Hepatocyte (in vitro differentiated cells): ENCODE measurements around the gene USH2A. TPM values are rescaled to one million over a fixed set of nuclear protein-coding genes. Genes with fewer than 3 reads are reported as not detected.

Experiments used
- DNase-seq: peaks from one replicate; pipeline ENCODE4 v3.0.0-alpha.2; 2016; ENCODE audit warnings: low spot score
- H2AFZ ChIP-seq: fragments of 200-600 bp; sonication (generic); 2 replicates; pipeline ENCODE4 v1.6.0; 2016; ENCODE audit warnings: antibody characterized with exemption, mild to moderate bottlenecking
- H3K27ac ChIP-seq: fragments of 200-600 bp; sonication (generic); 2 replicates; pipeline ENCODE4 v1.5.1; 2016; ENCODE audit warnings: mild to moderate bottlenecking
- H3K27me3 ChIP-seq: fragments of 200-600 bp; sonication (generic); 2 replicates; pipeline ENCODE4 v1.6.1; 2016
- H3K36me3 ChIP-seq: fragments of 200-600 bp; sonication (generic); replicated peaks from 2 replicates; pipeline ENCODE4 v1.5.1; 2016; ENCODE audit warnings: low read depth; ENCODE audit not compliant: insufficient read depth
- H3K4me1 ChIP-seq: fragments of 200-600 bp; sonication (generic); 2 replicates; pipeline ENCODE4 v1.5.1; 2016; ENCODE audit warnings: mild to moderate bottlenecking, moderate library complexity; ENCODE audit not compliant: insufficient read depth
- H3K4me2 ChIP-seq: fragments of 200-600 bp; sonication (generic); 2 replicates; pipeline ENCODE4 v1.6.0; 2016
- H3K4me3 ChIP-seq: fragments of 200-600 bp; sonication (generic); 2 replicates; pipeline ENCODE4 v1.5.1; 2016; ENCODE audit warnings: mild to moderate bottlenecking
- H3K79me2 ChIP-seq: fragments of 200-600 bp; sonication (generic); 2 replicates; pipeline ENCODE4 v1.6.0; 2017; ENCODE audit warnings: mild to moderate bottlenecking
- H3K9me2 ChIP-seq: fragments of 200-600 bp; sonication (generic); replicated peaks from 2 replicates; pipeline ENCODE4 v1.6.0; 2017; ENCODE audit warnings: mild to moderate bottlenecking; ENCODE audit not compliant: insufficient read depth
- H3K9me3 ChIP-seq: fragments of 200-600 bp; sonication (generic); 2 replicates; pipeline ENCODE4 v1.5.1; 2016; ENCODE audit warnings: low read depth, mild to moderate bottlenecking
- H4K20me1 ChIP-seq: fragments of 200-600 bp; sonication (generic); 2 replicates; pipeline ENCODE4 v1.6.0; 2016; ENCODE audit warnings: mild to moderate bottlenecking; ENCODE audit not compliant: insufficient read depth, poor library complexity, severe bottlenecking
- CTCF ChIP-seq: fragments of 200-600 bp; sonication (generic); IDR thresholded peaks from 2 replicates; pipeline ENCODE4 v1.5.1; 2016; ENCODE audit warnings: antibody characterized with exemption, mild to moderate bottlenecking; ENCODE audit not compliant: poor library complexity
- EZH2 ChIP-seq: fragments of 200-600 bp; sonication (generic); IDR thresholded peaks from 2 replicates; pipeline ENCODE4 v1.6.1; 2016; ENCODE audit warnings: antibody characterized with exemption, mild to moderate bottlenecking, borderline replicate concordance
- EZH2phosphoT487 ChIP-seq: fragments of 200-600 bp; sonication (generic); IDR thresholded peaks from one replicate; pipeline ENCODE4 v1.6.1; 2018; ENCODE audit warnings: antibody characterized with exemption, mild to moderate bottlenecking, low read depth, moderate library complexity; ENCODE audit not compliant: unreplicated experiment, severe bottlenecking
- WGBS: methylation state at CpG from one replicate; pipeline ENCODE4 v1.1.6; 2016; ENCODE audit warnings: low lambda C conversion rate; ENCODE audit errors: missing lambda C conversion rate; 5-methylcytosine and 5-hydroxymethylcytosine counted together
- polyA plus RNA-seq: library from polyadenylated mRNA; unstranded; fragments of >200 nt; fragmentation: Nextera tagmentation; extraction: Ambion mirVana; gene quantifications from 2 replicates; pipeline ENCODE4 v1.2.1, GENCODE V29; 2016
- total RNA-seq: library from RNA; depleted of rRNA; stranded (reverse); fragments of >200 nt; gene quantifications from 2 replicates; pipeline ENCODE4 v1.2.3, GENCODE V29; 2014

Gene USH2A
- total and polyA plus RNA-seq, 2 experiments from 2014 or later, result 0.07 TPM; not detected in 1

GRCh38 chr1:216416488-216416887, 6.8 kb downstream of the USH2A start:
- Histone ChIP-seq H3K79me2 (no peaks in the 10 kb centered on the region), H4K20me1 (no peaks in the 10 kb centered on the region), H3K27ac (no peak overlapping the region), H3K27me3 (no peaks in the 10 kb centered on the region), H3K4me3 (no peak overlapping the region), H2AFZ (no peak overlapping the region), H3K9me2 (no peaks in the 10 kb centered on the region), H3K4me2 (no peak overlapping the region), H3K4me1 (no peaks in the 10 kb centered on the region), H3K9me3 (no peaks in the 10 kb centered on the region), H3K36me3 (no peaks in the 10 kb centered on the region)
- TF ChIP-seq EZH2 (no peak), CTCF (no peak), EZH2phosphoT487 (no peak)
- 89% methylated on average over 1 of the region's 1 CpG for WGBS
- no peak for DNase-seq

- Histone ChIP-seq H3K9me3 (no peaks in the 10 kb centered on the region), H2AFZ (no peak overlapping the region), H3K4me1 (no peaks in the 10 kb centered on the region), H3K36me3 (no peaks in the 10 kb centered on the region), H4K20me1 (no peaks in the 10 kb centered on the region), H3K27me3 (no peaks in the 10 kb centered on the region), H3K4me3 (no peak overlapping the region), H3K9me2 (no peaks in the 10 kb centered on the region), H3K79me2 (no peaks in the 10 kb centered on the region), H3K27ac (no peak overlapping the region), H3K4me2 (no peak overlapping the region)
- WGBS, result 91% methylated on average over 4 of the region's 4 CpGs
- TF ChIP-seq CTCF, result no peak
- no peak for DNase-seq
These were observed 13.2 kb downstream of the USH2A start for GRCh38 chr1:216410026-216410425.

GRCh38 chr1:216390956-216391355, 32.3 kb downstream of the USH2A start:
- H3K4me3 ChIP-seq, result no peak overlapping the region
- no peaks in the 10 kb centered on the region for H3K9me3 ChIP-seq
- H3K4me2 ChIP-seq, result no peak overlapping the region
- H3K4me1 ChIP-seq, result no peaks in the 10 kb centered on the region
- no peaks in the 10 kb centered on the region for H3K27me3 ChIP-seq
- DNase-seq, result no peak
- H4K20me1 ChIP-seq, result no peaks in the 10 kb centered on the region
- WGBS, result 94% methylated on average over 3 of the region's 3 CpGs
- H3K27ac ChIP-seq, result no peak overlapping the region
- no peaks in the 10 kb centered on the region for H3K79me2 ChIP-seq
- no peaks in the 10 kb centered on the region for H3K36me3 ChIP-seq
- TF ChIP-seq EZH2 (no peak), EZH2phosphoT487 (no peak), CTCF (no peak)
- H2AFZ ChIP-seq, result no peak overlapping the region
- H3K9me2 ChIP-seq, result no peaks in the 10 kb centered on the region

GRCh38 chr1:216389774-216390173, 33.5 kb downstream of the USH2A start:
- Histone ChIP-seq H3K79me2 (no peaks in the 10 kb centered on the region), H3K9me3 (no peaks in the 10 kb centered on the region), H4K20me1 (no peaks in the 10 kb centered on the region), H3K27ac (no peak overlapping the region), H3K9me2 (no peaks in the 10 kb centered on the region), H3K4me3 (no peak overlapping the region), H3K36me3 (no peaks in the 10 kb centered on the region), H3K4me1 (no peaks in the 10 kb centered on the region), H2AFZ (no peak overlapping the region), H3K27me3 (no peaks in the 10 kb centered on the region), H3K4me2 (no peak overlapping the region)
- TF ChIP-seq EZH2phosphoT487 (no peak), CTCF (no peak), EZH2 (no peak)
- no peak for DNase-seq
